ENCODE measurements around the gene CPT1A. TPM values are rescaled to one million over a fixed set of nuclear protein-coding genes. Genes with fewer than 3 reads are reported as not detected.

Gene CPT1A
- total RNA-seq, 1 donor from 2014 or later = 56.1 TPM

DNA sequence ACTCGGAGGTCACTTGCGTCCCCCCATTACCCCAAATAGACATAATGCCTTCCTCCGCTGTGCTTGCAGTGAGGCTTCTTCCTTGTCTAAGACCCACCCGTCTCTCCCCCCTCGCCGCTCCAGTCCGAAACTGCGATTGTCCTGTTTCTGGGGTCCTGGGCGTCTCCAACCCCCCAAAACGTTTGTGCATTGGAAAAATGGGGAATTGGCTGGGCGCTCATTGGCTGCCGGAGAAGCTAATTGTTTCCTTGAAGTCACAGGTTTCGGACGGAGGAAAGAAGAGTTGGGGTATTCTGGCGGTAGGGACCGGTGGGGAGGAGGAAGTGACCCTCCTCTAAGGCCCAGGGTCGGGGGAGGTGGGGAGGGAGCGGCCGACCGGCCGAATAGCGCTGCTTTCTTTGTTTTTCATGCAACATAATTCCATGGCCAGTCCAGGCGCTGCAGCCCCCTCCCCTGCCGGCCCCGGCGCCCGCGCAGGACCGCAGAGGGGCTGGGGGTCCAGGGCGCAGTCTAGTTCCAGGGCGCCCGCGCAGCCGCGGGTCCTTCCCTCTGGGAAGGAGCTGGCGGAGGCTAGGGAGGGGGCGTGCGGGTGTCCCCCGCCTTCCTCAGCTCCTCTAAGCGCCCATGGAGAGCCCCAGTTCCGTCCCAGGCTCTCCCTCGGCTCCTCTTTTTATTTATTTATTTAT lies 12.7 kb upstream of the CPT1A start:
- intact Hi-C loops (cut with micrococcal nuclease) = no loop called here

DNA sequence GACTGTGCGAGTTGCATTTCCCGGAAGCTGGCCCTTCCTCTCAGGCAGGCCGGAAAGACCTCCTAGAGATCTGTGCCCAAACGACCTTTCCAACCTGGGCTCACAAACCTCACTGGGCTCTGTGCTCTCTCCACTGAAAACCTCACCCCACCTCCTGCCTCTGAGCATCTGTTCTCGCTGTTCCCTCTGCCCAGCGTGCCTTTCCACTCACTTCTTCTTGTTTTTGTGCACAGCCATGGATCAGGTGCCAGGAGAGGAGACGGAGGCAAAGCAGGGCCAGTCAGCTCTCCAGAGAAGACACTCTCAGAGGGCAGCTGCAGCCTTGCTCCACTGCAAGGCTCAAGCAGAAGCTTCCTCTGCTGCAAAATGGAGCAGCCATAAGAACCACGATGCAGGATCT lies 10.9 kb upstream of the CPT1A start:
- intact Hi-C loops (cut with micrococcal nuclease) = no loop called here

DNA sequence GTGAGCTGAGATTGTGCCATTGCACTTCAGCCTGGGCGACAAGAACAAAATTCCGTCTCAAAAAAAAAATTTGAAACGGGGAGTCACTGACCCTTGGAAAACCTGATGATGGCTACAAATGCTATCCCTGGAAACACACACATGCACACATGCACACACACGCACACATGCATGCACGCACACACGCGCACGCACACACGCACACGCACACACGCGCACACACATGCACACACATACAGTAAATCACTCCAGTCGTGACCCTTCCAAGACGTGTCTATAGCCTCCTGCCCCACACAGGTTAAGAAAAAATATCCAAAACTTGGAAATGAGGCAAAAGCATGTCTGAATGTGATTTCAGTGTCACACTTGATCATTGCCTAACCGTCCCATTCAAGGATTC lies 6.7 kb upstream of the CPT1A start:
- intact Hi-C loops (cut with micrococcal nuclease) = no loop called here

DNA sequence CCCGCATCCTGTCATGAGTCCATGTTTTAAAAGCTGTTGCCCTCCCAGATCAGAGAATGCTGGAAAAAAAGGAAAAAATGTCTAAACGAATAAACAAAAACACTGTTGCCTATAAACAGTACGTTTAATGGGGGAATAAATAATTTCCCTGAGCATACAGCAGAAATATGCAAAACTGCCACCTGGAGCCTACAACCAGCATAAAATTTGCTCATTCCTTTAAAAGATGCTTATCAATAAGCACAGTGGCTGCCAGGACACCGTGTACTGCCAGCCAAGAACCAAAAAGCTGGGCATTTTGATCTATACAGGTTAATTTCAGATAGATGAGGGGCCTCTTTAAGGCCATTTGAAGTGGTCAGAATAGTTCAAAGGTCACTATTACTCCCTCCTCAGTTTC lies 5.7 kb upstream of the CPT1A start:
- intact Hi-C loops (cut with micrococcal nuclease) = no loop called here

DNA sequence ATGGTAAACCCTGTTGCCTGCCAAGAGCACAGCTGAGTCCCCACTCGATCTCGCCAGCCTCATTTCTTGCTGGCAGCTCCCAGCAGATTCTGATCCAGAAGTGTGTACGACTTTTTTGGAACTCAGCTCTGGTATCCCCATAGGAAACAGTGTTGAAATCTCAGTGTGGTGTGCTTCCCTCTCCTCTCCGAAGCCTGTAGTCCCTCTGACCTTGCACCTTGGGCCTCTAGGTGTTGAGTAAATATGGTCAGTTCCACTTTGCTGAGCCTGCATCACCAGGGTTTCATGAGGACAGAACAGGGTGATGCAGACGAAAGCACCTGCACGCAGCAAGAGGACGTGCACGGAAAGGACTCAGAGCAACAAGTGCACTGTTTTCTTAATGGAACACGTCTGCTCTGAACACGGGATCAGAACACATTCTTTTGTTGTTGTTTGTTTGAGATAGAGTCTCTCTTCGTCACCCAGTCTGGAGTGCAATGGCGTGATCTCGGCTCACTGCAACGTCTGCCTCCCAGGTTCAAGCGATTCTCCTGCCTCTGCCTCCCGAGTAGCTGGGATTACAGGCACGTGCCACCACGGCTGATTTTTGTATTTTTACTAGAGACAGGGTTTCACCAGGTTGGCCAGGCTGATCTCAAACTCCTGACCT lies 3.8 kb upstream of the CPT1A start:
- intact Hi-C loops (cut with micrococcal nuclease) = no loop called here

DNA sequence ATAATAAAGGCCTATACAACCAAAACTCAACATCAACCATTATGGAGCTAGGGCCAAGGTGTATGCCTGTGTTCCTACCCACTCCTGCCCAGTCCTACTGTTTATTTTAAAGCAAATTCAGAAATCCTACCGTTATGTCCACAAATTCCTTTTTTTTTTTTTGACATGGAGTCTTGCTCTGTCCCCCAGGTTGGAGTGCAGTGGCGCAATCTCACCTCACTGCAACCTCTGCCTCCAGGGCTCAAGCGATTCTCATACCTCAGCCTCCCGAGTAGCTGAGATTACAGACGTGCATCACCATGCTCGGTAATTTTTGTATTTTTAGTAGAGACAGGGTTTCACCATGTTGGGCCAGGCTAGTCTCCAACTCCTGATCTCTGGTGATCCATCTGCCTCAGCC lies 3.1 kb upstream of the CPT1A start:
- intact Hi-C loops (cut with micrococcal nuclease) = no loop called here

DNA sequence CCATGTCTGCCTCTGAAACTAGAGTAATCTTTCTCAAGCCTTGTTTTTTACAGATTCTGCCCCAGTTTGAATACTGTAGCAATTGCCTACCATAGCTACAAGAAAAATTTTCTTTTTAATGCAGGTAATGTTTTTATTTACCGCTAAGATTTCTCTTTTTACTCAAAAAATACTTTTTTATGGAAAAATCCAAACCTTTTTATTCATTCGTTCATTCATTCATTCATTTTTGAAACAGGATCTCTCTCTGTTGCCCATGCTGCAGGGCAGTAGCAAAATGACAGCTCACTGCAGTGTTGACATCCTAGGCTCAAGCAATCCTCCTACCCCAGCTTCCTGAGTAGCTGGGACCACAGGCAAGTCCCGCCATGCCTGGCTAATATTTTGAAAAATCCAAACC lies 2.7 kb upstream of the CPT1A start:
- intact Hi-C loops (cut with micrococcal nuclease) = no loop called here

DNA sequence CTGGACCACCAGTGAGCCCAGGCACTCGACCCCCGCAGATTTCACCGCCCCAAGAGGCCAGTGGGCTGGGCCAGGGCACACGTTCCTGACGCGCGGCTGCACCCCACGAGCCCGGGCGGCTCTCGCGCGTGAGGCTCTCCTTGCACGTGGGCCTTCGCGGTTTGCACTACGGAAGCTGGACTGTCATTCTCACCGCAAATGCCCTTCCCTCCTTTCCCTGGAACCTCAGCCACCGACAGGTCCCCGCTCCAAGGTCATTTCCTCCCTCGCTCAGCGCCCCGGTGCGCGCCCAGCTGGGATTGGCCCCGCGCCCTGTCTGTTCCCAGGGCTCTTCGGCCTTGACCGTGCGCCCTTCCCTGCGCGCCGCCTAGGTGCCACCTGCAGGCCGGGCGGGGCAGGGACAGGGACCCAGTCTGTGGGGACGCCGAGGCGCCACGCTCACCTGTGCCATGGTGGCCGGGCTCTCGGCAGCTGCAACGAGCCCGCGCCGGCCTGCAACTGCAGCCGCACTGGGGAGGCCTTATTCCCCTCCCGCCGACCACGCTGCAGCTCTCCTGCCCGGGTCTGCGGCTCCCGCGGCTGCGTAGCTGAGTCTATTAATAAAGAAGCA lies 2.1 kb upstream of the CPT1A start:
- intact Hi-C loops (cut with micrococcal nuclease) = no loop called here

DNA sequence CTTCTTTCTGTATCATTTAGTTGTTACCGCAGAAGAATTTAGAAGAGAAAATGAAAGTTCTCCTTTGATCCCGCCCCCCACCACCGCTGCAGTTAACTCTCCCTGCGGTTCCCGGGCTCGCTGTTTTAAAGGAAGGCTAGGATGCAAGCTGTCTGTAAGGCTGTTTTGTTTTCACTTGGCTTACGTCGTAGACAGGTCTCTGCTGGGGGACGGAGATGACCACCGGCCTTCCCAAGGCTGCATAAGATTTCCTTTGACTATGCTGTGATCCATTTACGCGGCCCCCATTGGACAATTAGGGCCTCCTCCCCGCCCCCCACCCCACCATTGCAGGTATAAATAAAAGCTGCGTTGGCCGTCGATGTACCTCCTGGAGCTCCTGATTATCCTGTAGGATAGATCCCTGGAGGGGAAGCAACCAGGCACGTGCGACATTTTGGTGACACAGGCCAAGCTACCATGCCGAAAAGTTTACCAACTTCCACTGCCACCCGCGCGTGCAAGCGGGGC lies 1.4 kb upstream of the CPT1A start:
- intact Hi-C loops (cut with micrococcal nuclease) = no loop called here

DNA sequence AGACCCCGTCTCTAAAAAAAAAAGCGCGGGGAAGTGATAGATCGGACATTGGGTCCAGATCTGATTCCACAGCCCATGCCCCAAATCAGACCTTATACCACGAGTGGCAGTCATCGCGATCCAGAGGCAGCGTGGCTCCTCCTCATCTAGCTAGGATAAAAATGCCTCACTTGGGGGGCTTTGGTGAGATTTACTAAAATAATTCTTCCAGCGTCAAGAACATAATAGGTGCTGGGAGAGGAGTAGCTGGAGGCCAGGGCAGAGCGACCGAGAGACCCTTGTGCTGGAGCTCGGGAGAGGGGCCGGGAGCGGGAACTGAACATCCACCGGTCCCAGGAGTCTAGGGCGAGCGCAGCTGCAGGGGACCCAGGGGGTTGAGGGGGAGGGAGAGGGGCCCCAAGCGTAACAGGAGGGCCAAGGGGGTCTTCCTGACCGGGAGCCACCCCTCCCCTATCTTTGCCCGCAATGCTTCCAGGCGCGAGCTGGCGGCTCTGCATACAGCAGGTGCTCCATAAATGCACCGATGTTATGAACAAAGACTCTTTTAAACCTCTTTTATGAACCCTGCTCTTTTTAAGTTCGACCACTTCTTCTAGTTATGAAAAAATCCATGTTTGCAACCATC lies 823 bp upstream of the CPT1A start:
- intact Hi-C loops (cut with micrococcal nuclease) = no loop called here

DNA sequence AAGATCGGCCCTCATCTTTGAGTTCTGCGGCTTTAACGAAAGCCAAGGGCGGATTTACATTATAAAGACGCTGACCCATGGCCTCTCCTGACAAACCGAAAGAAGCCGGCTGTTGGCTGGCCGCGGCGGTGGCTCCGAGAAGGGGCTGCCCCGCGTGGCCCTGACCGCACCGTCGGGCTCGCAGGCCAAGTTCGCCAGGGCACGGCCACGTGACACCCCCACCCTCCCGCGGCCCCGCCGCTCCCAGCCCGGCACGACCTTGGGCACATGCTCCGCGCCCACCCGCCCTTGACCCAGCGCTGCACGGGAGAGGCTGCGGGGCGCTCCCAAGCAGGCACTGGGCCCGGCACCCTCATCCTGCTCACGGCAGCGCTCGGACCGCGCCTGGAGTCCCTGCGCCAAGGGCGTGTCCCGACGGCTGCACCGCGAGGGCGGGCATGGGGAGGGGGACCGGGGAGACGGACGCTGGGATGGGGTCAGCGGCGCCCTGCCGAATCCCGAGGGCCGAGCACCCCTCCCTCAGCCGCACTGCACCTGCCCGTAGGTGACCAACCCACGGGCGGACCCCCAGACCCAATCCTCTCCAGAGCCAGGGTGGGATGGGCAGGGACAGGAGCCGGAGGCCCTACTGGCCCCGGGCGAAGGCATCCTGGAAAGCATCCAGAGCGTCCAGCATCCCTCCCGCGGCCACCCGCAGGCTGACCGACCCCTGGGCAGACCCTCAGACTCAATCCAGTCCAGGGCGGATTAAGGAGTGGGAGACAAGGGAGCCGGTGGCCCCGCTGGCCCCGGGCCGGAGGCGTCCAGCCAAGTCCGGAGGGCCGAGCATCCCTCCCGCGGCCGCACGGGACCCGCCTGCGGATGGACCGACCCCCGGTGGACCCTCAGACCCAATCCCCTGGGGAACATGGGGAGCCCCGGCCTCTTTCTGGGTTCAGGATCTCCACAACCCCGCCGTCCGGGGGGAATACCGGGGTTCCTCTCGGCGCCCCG lies 759 bp downstream of the CPT1A start:
- intact Hi-C loops (cut with micrococcal nuclease) = loop anchor here (1.0 kb wide), 1 partner anchor 207 kb away; the partner anchor contains the start of gene TPCN2

DNA sequence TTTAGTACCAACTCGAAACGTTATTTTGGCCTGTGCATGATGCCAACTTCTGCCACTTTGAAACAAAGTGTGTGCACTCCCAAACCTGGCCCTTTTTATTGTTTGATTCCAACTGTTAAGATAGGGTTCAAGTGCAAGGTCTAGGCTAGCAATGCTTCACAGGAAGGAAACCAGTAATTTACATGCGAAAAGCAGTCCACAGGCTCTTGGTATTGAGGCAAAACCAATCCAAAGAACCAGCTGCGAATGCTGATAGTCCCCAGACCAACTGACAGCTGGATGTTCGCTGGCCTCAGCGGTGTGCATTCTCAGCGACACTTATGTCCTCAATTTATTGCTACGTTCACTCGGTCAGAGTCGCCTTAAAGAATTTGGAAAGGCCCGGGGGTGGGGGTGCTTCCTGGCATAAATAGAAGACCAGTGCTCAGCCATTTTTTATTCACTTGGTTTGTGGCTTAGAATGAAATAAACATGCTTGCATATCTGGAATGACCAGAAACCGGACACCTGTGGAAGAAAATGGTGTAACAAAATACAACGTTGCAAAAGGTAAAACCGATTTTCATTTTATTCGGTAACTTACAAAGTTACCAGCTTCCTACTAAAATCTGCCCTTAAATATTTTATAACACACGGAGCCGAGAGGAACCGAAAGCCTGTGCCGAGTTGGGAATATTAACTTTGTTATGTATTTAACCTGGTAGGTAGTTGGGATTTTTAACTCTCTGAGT lies 1.6 kb downstream of the CPT1A start:
- intact Hi-C loops (cut with micrococcal nuclease) = loop anchor here (1.0 to 2.0 kb wide), 4 partner anchors 65 to 379 kb away; partner anchors contain the start of genes PPP6R3, TESMIN and TPCN2

DNA sequence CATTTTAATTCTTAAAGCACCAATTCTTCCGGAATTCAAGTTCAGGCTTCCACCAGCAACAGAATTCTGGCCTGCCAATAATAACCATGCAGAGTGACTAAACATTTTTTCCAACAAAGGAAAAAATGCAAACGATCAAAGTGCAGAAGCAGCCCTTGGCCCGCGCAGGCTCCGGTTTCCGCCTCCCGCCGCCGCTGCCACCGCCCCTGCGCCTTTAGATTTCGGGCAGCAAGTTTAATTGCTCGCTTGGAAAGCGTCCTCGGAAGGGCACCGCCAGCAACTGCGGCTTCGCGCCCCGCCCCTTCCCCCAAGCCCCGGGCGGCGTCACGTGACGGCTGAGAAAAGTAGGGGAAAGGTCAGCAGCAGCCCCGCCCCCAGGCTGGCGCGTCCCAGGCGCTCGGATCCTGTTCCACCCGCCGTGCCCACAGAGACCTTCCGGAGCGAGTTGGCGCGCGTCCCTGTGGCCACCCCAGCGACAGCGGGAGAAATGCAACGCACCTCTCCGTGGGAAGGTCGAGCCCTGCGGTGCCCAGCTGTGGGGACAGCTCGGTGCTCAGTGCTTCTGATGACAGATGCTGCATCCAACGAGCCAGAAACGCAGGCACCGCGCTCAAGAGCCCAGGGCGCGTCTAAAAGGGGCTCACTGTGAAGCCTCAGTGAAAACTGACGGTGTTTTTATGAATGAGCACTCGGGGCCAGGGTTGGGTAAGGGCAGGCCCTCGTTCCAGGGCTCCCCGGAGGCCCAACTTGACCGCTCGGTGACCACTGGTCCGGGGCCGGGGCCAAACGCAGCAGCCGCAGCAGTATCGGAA lies 2.5 kb downstream of the CPT1A start:
- intact Hi-C loops (cut with micrococcal nuclease) = loop anchor here (1.0 to 2.0 kb wide), 3 partner anchors 66 to 378 kb away; partner anchors contain the start of genes PPP6R3 and TESMIN

DNA sequence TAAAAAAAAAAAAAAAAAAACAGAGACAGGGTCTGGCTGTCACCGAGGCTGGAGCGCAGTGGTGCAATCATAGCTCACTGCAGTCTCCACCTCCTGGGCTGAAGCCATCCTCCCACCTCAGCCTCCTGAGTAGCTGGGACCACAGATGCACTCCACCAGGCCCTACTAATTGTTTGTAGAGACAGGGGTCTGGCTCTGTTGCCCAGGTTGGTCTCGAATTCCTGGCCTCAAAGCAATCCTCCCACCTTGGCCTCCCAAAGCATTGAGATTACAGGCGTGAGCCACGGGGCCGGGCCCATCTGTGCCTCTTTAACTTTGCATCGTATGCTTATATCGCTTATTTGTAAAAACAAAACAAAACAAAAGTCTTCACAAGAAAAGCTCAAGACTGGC lies 3.1 kb downstream of the CPT1A start:
- intact Hi-C loops (cut with micrococcal nuclease) = loop anchor here (2.0 kb wide), 2 partner anchors 66 to 378 kb away; partner anchors contain the start of gene PPP6R3

DNA sequence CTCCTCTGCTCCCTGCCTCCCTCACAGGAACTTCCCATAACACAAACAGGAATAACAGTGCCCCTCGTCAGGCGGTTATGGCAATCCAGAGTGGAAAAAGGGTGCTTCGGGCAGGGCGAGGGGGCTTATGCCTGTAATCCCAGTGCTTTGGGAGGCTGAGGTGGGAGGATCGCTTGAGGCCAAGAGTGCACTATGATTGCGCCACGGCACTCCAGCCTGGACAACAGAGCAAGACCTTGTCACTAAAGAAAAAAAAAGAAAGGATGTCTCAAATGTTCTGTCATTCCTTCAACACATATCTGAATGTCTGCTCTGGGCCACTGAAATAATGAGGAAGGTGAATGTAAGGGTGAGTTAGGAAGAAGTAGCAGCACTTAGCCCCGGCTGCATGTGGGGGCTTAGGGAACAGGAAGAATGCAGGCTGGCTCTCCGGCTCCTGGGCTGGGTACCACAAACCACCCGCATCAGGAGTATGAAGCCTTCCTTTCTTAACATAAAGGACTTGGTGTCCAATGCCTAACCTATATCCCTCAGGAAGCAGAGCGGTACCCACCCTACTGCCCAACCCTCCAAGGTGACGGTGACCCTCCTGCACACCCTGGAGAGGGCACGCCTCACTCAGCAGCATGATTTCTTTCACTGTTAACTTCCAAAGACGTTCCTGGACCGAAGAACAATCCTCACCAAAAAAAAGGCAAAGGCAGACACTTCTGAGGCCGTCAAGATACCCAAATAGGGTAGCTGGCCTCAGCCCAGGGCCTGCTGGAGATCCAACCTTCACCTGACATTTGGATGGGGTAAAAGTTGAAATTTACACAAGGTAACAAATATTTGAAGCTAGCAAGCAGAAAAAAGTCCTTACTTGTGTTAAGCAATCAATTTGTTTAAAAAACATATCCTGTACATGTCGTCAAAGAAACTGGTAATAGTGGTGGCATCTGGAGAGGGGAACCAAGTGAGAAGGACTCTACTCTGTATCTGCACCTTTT lies 3.8 kb downstream of the CPT1A start:
- intact Hi-C loops (cut with micrococcal nuclease) = loop anchor here (2.0 kb wide), 2 partner anchors 67 to 377 kb away; partner anchors contain the start of gene PPP6R3

DNA sequence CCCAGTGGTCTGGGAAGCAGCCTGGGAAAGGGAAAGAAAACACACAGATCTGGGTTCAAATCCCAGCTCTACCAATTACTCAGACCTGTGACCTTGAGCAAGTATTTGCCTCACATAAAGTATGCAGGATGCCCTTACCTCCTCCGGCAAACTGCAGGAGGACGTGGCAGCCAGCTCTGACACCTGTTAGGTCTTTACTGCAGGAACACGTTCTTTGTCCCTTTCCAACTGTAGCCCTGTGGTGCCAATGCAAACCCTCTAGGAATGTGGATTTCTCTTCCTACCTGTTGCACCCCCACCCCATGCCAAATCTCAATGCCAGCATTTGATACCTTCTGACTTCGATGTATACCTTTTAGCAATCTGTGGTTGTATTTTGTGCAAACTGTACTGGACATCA lies 6.0 kb downstream of the CPT1A start:
- intact Hi-C loops (cut with micrococcal nuclease) = no loop called here

DNA sequence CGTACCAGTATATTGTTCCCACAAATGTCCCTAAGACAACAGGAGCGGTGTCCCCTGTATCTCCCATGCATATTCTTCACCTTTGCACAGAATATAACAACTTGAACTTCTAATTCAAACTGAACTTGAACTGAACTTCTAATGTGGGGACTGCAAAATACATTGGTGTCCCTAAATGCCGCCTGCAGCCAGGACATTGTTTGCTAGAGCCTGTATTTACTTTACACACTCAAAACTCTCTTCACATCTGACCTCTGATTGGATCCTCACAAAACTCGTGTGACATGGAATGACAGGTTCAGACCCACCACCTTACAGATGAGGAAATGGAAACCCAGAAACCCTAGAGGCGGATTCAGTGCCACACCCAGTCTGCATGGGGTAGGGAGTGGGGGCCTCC lies 6.4 kb downstream of the CPT1A start:
- intact Hi-C loops (cut with micrococcal nuclease) = no loop called here

Data from T-helper 2 cell treated with Interferon-gamma antibody and Interleukin-4, amounts not matched to agents 100 ng/mL and 5 ng/mL, for 36 hours (primary cell).